ENCODE data around the gene AP1AR.

Gene AP1AR

DNA sequence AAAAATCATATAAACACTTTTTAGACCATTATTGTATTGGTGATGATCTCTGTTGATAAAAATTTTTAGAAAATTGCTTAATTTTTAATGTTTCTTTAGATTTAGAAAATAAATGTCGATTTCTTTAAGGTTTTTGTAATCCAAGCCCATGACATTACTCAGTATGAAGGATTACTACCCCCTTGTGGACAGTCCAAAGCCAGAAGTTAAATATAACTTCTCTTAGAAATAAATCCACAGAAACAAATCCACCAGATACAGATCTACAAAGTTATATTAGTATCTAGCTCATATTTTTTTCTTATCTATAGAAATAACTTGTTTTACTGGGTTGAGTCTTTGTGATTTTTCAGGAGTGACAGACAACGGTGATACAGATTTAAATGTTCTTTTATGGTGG, 35.2 kb downstream of the AP1AR start:
- peaks cover 7 to 10% of the 10 kb centered on the region in 2 donors for H3K36me3 ChIP-seq (ENCODE audit: control insufficient read depth in 1 of 2, insufficient read depth in 2 of 2, low read length in 2 of 2)
- H3K4me1 ChIP-seq (ENCODE audit: control insufficient read depth in 1 of 2, insufficient read depth in 2 of 2, low read length in 2 of 2) = no peaks in the 10 kb centered on the region
- no peaks in the 10 kb centered on the region for H3K27me3 ChIP-seq (ENCODE audit: low read depth, low read length)
- H3K4me3 ChIP-seq (ENCODE audit: low read depth in 1 of 2, low read length in 2 of 2) = no peak overlapping the region
- H3K27ac ChIP-seq (ENCODE audit: low read length) = no peak overlapping the region
- H3K9me3 ChIP-seq (ENCODE audit: control insufficient read depth in 1 of 2, low read length in 2 of 2) = no peaks in the 10 kb centered on the region

DNA sequence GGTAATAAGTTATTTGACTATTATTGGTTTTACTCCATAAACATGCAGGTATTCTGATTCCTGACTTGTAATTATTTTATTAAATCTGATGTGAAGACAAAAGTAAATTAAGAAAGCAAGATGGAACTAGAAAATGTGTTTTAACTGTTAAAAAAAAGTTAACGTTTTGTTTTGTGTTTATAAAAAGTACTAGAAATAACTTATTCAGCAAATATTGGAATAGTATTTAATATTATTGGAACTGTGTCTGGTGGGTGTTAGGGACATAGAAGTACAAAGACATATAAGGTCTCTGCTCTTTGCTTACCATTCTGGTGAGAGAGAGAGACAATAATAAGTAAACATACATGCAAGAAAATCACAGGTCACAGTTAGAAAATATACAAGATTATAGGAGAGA, 38.5 kb downstream of the AP1AR start:
- no peak overlapping the region for H3K27ac ChIP-seq (ENCODE audit: low read length)
- H3K4me1 ChIP-seq (ENCODE audit: control insufficient read depth in 1 of 2, insufficient read depth in 2 of 2, low read length in 2 of 2) = no peaks in the 10 kb centered on the region
- H3K36me3 ChIP-seq (ENCODE audit: control insufficient read depth in 1 of 2, insufficient read depth in 2 of 2, low read length in 2 of 2) = peaks cover 0 to 7% of the 10 kb centered on the region in 2 donors
- no peak overlapping the region for H3K4me3 ChIP-seq (ENCODE audit: low read depth in 1 of 2, low read length in 2 of 2)
- no peaks in the 10 kb centered on the region for H3K27me3 ChIP-seq (ENCODE audit: low read depth, low read length)
- no peaks in the 10 kb centered on the region for H3K9me3 ChIP-seq (ENCODE audit: control insufficient read depth in 1 of 2, low read length in 2 of 2)

DNA sequence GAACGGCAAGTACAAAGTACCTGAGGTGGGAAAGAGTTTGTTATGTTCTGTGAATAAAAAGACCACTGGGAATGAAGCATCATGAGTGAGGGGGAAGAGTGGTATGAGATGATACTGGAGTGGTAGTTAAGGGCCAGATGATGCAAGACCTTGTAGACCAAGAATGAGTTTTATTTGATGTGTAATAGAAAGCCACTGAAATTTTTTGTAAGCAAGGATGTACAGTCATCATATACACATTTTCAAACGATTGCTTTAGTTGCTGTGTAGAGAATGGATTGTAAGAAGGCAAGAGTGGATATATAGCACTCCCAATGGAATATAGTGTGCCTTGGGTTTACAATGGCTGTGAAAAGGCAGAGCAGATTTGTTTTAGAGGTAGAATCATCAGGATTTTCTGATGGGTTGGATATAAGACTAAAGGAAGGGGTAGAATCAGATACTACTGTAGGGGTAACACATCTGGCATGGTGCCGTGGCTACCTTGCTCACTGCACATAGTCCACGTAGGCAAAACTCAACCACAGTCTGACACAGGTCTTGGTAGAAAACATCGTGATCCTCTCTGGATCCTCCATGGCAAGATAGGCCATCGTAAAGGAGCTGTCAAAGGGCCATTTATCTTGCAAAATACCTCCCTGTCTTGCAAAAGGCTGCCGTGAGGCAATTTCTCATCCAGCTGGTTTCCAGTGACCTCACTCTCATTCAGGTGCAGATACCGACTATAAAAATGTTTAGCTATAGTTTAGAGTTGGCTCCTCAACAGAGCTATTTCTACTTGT, 39.2 kb downstream of the AP1AR start:
- no peaks in the 10 kb centered on the region for H3K27me3 ChIP-seq (ENCODE audit: low read depth, low read length)
- H3K4me3 ChIP-seq (ENCODE audit: low read depth in 1 of 2, low read length in 2 of 2) = no peak overlapping the region
- no peaks in the 10 kb centered on the region for H3K4me1 ChIP-seq (ENCODE audit: control insufficient read depth in 1 of 2, insufficient read depth in 2 of 2, low read length in 2 of 2)
- H3K9me3 ChIP-seq (ENCODE audit: control insufficient read depth in 1 of 2, low read length in 2 of 2) = no peaks in the 10 kb centered on the region
- no peak overlapping the region for H3K27ac ChIP-seq (ENCODE audit: low read length)
- H3K36me3 ChIP-seq (ENCODE audit: control insufficient read depth in 1 of 2, insufficient read depth in 2 of 2, low read length in 2 of 2) = peaks cover 0 to 10% of the 10 kb centered on the region in 2 donors

DNA sequence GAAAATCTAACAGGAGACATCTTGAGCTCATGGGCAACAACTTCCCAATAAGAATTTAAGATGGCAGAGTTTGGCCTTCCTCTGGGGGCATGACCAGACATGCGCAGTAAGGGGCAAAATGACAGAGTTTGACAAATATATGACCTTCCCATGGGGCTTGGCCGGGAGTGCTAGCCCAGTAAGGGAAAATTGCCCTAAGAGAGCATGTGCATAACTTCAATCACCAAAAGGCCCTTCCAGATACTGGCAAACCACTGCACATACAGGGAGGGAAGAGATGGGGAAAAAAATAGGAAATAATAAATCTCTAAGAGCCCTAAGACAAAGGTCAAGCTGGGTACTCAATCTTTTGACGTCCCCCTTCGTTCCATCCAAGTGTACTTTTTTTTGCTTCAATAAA, 40.7 kb downstream of the AP1AR start:
- H3K4me3 ChIP-seq (ENCODE audit: low read depth in 1 of 2, low read length in 2 of 2) = no peak overlapping the region
- peaks cover 0 to 10% of the 10 kb centered on the region in 2 donors for H3K36me3 ChIP-seq (ENCODE audit: control insufficient read depth in 1 of 2, insufficient read depth in 2 of 2, low read length in 2 of 2)
- H3K4me1 ChIP-seq (ENCODE audit: control insufficient read depth in 1 of 2, insufficient read depth in 2 of 2, low read length in 2 of 2) = no peaks in the 10 kb centered on the region
- no peak overlapping the region for H3K27ac ChIP-seq (ENCODE audit: low read length)
- H3K9me3 ChIP-seq (ENCODE audit: control insufficient read depth in 1 of 2, low read length in 2 of 2) = no peaks in the 10 kb centered on the region
- H3K27me3 ChIP-seq (ENCODE audit: low read depth, low read length) = no peaks in the 10 kb centered on the region

DNA sequence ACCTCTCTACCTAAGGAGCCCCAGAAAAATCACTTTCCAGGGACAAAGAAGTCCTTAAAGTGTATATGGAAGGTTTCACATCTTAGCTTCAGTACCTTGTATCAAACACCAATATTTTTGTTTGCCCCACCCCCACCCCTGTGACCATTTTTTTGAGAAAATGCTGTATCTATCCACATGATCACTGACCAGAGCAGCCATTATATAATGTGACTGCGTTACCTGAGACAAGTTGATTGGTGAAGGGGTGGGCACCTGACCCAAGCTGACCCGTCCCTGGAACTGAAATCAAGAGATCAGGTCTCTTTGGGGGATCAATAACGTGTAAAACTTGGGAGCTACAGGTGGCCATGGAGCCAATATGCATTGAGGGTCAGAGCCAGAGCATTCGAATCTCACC, 43.4 kb downstream of the AP1AR start:
- H3K27ac ChIP-seq (ENCODE audit: low read length) = no peak overlapping the region
- H3K36me3 ChIP-seq (ENCODE audit: control insufficient read depth in 1 of 2, insufficient read depth in 2 of 2, low read length in 2 of 2) = peaks cover 0 to 6% of the 10 kb centered on the region in 2 donors
- no peaks in the 10 kb centered on the region for H3K27me3 ChIP-seq (ENCODE audit: low read depth, low read length)
- H3K4me3 ChIP-seq (ENCODE audit: low read depth in 1 of 2, low read length in 2 of 2) = no peak overlapping the region
- H3K4me1 ChIP-seq (ENCODE audit: control insufficient read depth in 1 of 2, insufficient read depth in 2 of 2, low read length in 2 of 2) = peaks cover 0 to 4% of the 10 kb centered on the region in 2 donors
- no peaks in the 10 kb centered on the region for H3K9me3 ChIP-seq (ENCODE audit: control insufficient read depth in 1 of 2, low read length in 2 of 2)

DNA sequence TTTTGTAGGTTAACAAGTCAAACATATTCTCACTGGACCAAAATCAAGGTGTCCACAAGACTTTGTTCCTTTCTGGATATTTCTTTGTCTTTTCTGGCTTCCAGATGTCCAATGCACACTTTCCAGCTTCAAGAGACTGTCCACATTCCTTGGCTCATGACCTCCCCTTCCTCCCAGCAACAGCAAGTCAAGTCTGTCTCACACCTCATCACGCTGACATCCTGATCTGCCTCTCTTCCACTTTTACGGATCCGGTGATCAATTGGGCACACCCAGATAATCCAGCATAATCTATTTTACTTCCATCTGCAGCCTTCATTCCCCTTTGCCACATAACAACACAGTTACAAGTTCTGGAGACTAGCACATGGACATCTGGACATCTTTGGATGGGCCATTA, 44.5 kb downstream of the AP1AR start:
- H3K27ac ChIP-seq (ENCODE audit: low read length) = no peak overlapping the region
- H3K4me3 ChIP-seq (ENCODE audit: low read depth in 1 of 2, low read length in 2 of 2) = no peak overlapping the region
- peaks cover 0 to 4% of the 10 kb centered on the region in 2 donors for H3K4me1 ChIP-seq (ENCODE audit: control insufficient read depth in 1 of 2, insufficient read depth in 2 of 2, low read length in 2 of 2)
- peaks cover 0 to 6% of the 10 kb centered on the region in 2 donors for H3K36me3 ChIP-seq (ENCODE audit: control insufficient read depth in 1 of 2, insufficient read depth in 2 of 2, low read length in 2 of 2)
- H3K27me3 ChIP-seq (ENCODE audit: low read depth, low read length) = no peaks in the 10 kb centered on the region
- no peaks in the 10 kb centered on the region for H3K9me3 ChIP-seq (ENCODE audit: control insufficient read depth in 1 of 2, low read length in 2 of 2)

DNA sequence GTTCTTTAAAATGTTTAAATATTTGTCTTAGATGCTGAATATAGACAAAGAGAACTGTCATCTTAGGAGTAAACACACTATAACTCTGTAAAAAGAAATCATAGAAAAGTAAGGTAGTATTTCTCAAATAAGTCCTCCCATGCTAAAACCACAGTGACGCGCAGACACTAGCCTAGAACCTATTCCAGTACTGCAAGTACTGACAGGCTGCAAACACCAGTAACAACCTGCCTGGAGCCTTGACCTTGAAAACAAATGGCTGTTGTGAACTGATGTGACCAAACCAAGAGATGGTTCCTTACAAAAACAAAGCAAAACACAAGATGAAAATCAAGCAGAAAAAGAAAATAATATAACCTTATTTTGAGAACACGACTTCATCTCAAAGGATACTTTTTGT, 45.6 kb downstream of the AP1AR start:
- H3K4me3 ChIP-seq (ENCODE audit: low read depth in 1 of 2, low read length in 2 of 2) = no peak overlapping the region
- peaks cover 0 to 4% of the 10 kb centered on the region in 2 donors for H3K4me1 ChIP-seq (ENCODE audit: control insufficient read depth in 1 of 2, insufficient read depth in 2 of 2, low read length in 2 of 2)
- no peaks in the 10 kb centered on the region for H3K9me3 ChIP-seq (ENCODE audit: control insufficient read depth in 1 of 2, low read length in 2 of 2)
- peaks cover 0 to 6% of the 10 kb centered on the region in 2 donors for H3K36me3 ChIP-seq (ENCODE audit: control insufficient read depth in 1 of 2, insufficient read depth in 2 of 2, low read length in 2 of 2)
- H3K27ac ChIP-seq (ENCODE audit: low read length) = no peak overlapping the region
- H3K27me3 ChIP-seq (ENCODE audit: low read depth, low read length) = no peaks in the 10 kb centered on the region

DNA sequence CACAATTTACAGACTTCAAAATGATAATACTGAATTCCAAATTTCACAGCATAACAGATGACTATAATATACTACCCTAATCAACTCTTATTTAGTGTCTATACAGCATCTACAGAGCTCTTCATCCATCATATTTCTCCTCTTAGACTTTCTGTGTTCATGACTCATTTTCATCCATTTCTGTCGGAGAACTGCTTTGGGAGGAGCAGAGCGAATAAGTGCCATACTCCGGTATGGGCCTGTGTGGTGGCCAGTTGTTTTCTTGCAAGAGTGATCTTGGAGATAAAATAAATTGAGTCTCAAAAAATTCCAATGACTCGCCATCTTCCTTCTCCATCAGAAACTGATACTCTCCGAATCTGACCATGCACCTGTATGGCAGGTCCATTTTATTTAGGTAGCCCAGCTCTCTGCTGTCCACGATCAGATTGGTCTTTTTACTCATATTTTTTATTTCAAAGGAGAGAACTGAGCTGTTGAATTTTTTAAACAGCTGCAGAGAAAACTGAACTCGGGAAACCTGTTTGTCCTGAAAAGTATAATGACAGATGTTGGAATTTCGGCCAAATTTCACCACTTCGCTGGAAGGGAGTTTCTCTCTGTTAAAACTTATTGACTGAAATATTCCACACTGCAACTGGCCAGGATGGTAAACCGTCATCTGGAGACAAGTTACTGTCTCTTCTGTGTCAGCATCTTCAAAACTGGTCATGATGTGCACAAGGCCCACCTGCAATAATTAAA, 46.3 kb downstream of the AP1AR start:
- no peaks in the 10 kb centered on the region for H3K9me3 ChIP-seq (ENCODE audit: control insufficient read depth in 1 of 2, low read length in 2 of 2)
- H3K4me3 ChIP-seq (ENCODE audit: low read depth in 1 of 2, low read length in 2 of 2) = no peak overlapping the region
- no peaks in the 10 kb centered on the region for H3K27me3 ChIP-seq (ENCODE audit: low read depth, low read length)
- H3K27ac ChIP-seq (ENCODE audit: low read length) = no peak overlapping the region
- peaks cover 0 to 6% of the 10 kb centered on the region in 2 donors for H3K36me3 ChIP-seq (ENCODE audit: control insufficient read depth in 1 of 2, insufficient read depth in 2 of 2, low read length in 2 of 2)
- peaks cover 0 to 4% of the 10 kb centered on the region in 2 donors for H3K4me1 ChIP-seq (ENCODE audit: control insufficient read depth in 1 of 2, insufficient read depth in 2 of 2, low read length in 2 of 2)

DNA sequence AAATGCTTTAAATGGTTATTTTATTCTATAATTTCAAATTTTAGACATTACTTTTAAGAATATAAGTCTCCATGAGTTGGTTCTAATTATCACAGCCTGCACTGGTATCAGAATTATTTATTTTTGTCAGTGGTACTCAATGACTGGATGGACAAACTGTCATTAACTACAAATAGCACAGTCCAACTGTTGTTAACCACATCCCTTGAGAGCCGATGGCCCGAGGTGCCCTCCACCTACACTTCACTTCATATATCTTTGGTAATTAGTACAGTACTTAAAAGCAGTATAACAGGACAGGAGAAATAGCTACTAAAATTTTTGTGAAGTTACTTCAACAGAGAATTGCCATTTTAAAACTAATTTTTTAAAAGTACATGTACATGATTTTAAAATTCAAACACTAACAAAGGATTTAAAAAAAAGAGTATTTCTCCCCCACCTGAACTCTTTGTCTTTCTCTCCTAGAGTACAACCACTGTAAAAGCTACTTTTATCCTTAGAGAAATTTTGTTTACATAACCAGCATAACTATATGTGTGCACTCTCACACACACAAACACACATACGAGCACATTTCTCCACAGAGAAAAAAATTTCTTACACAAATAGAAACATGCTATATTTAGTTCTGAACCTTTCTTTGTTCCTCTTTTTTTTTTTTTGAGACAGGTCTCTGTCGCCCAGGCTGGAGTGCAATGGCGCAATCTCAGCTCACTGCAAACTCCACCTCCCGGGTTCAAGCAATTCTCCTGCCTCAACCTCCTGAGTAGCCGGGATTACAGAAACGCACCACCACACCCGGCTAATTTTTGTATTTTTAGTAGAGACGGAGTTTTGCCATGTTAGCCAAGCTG, 47.7 kb downstream of the AP1AR start:
- Histone ChIP-seq H3K4me3 (ENCODE audit: low read depth in 1 of 2, low read length in 2 of 2) (no peak overlapping the region), H3K36me3 (ENCODE audit: control insufficient read depth in 1 of 2, insufficient read depth in 2 of 2, low read length in 2 of 2) (peaks cover 0 to 6% of the 10 kb centered on the region in 2 donors), H3K27ac (ENCODE audit: low read length) (no peak overlapping the region), H3K4me1 (ENCODE audit: control insufficient read depth in 1 of 2, insufficient read depth in 2 of 2, low read length in 2 of 2) (peaks cover 0 to 10% of the 10 kb centered on the region in 2 donors), H3K27me3 (ENCODE audit: low read depth, low read length) (no peaks in the 10 kb centered on the region), H3K9me3 (ENCODE audit: control insufficient read depth in 1 of 2, low read length in 2 of 2) (no peaks in the 10 kb centered on the region)

DNA sequence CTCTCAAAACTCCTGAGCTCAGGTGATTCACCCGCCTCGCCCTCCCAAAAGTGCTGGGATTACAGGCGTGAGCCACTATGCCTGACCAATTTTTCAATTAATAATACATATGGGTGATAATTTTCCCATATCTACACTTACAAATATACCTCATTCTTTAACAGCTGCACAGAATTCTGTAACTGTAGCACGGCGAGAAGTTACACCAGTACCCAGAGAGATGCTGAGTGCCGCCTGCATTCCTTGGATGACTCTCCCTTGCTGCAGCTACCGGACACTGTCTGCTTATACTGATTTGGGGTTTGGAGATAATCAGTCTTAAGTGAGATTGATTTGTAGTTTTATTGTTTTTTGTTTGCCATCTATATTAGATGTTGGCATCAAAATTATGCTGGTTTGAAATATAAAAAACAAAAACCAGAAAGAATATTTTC, 48.3 kb downstream of the AP1AR start:
- H3K36me3 ChIP-seq (ENCODE audit: control insufficient read depth in 1 of 2, insufficient read depth in 2 of 2, low read length in 2 of 2) = peaks cover 0 to 4% of the 10 kb centered on the region in 2 donors
- no peak overlapping the region for H3K4me3 ChIP-seq (ENCODE audit: low read depth in 1 of 2, low read length in 2 of 2)
- no peak overlapping the region for H3K27ac ChIP-seq (ENCODE audit: low read length)
- H3K9me3 ChIP-seq (ENCODE audit: control insufficient read depth in 1 of 2, low read length in 2 of 2) = no peaks in the 10 kb centered on the region
- H3K4me1 ChIP-seq (ENCODE audit: control insufficient read depth in 1 of 2, insufficient read depth in 2 of 2, low read length in 2 of 2) = peaks cover 0 to 12% of the 10 kb centered on the region in 2 donors
- no peaks in the 10 kb centered on the region for H3K27me3 ChIP-seq (ENCODE audit: low read depth, low read length)

Measured in muscle layer of duodenum (tissue), 2 donors.